Effector memory CD4-positive, alpha-beta T cell (primary cell): ENCODE data around the gene SYCE3.

Experiments used
- DNase-seq, 3 donors: peaks; one replicate each; pipeline ENCODE4 v3.0.0-alpha.2; 2020
- H3K27ac ChIP-seq: 2 replicates; pipeline ENCODE4 v1.7.0; 2013; ENCODE audit warnings: mild to moderate bottlenecking, low read length, moderate library complexity; ENCODE audit not compliant: insufficient read depth, poor library complexity, severe bottlenecking
- H3K27me3 ChIP-seq: replicated peaks from 2 replicates; pipeline ENCODE4 v1.7.0; 2013; ENCODE audit warnings: mild to moderate bottlenecking, low read length; ENCODE audit not compliant: insufficient read depth, control insufficient read depth, poor library complexity, severe bottlenecking
- H3K36me3 ChIP-seq: 2 replicates; pipeline ENCODE4 v1.7.0; 2013; ENCODE audit warnings: mild to moderate bottlenecking, low read length, moderate library complexity; ENCODE audit not compliant: control insufficient read depth, insufficient read depth
- H3K4me1 ChIP-seq: 2 replicates; pipeline ENCODE4 v1.7.0; 2013; ENCODE audit warnings: low read length, mild to moderate bottlenecking; ENCODE audit not compliant: control insufficient read depth, insufficient read depth, poor library complexity, severe bottlenecking
- H3K4me3 ChIP-seq: 2 replicates; pipeline ENCODE4 v1.7.0; 2013; ENCODE audit warnings: low read length, low read depth, mild to moderate bottlenecking; ENCODE audit not compliant: insufficient read depth, poor library complexity, severe bottlenecking
- H3K9me3 ChIP-seq: 2 replicates; pipeline ENCODE4 v1.7.0; 2013; ENCODE audit warnings: mild to moderate bottlenecking, low read length, moderate library complexity; ENCODE audit not compliant: control insufficient read depth

SYCE3 gene

DNA sequence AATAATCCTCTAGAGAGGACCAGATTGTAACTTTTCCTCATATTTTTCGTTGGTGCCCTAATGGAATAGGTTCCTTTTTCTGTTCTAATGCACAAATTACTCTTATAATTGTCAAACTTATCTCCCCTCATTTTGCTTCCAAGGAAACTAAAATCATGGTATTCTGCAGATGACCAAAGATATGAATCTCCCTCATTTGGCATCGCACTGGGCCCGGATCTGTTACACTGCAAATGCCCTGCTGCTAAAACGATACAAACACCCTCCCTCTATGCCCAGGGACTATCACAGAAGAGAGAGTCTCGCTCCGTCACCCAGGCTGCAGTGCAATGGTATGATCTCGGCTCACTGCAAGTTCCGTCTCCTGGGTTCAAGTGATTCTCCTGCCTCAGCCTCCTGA, 9.4 kb downstream of the SYCE3 start:
- no peaks in the 10 kb centered on the region for H3K9me3 ChIP-seq
- H3K27me3 ChIP-seq = no peaks in the 10 kb centered on the region
- no peak overlapping the region for H3K4me3 ChIP-seq
- H3K36me3 ChIP-seq = no peaks in the 10 kb centered on the region
- peaks cover 13% of the 10 kb centered on the region for H3K4me1 ChIP-seq
- DNase-seq = no peak
- H3K27ac ChIP-seq = no peak overlapping the region

DNA sequence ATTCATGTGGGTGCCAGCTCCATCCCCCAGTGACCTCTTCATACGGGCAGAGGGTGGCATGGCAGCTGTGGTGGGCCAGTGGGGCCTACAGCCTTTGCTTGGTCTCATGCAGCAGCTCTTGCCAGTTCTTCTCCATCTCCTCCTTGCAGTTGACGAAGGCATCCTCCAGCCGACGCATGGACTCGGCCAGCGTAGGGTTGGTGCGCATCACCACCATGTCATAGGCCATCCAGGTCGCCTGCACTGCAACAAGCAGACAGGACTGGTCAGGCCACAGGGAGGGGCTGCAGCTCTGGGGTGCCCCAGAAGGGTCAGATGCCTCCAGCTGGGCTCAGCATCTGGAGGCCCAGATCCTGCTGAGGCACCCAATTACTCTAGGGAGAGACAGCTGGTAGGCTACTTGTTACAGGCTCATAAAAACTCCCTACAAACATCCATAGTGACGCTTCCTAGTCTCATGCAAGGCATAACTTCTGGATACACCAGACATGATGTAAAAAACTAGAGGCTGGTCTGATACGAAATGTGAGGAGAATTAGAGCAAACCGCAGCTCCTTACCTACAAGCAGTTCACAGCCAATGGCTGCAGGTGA, 11.5 kb downstream of the SYCE3 start:
- H3K27me3 ChIP-seq = no peaks in the 10 kb centered on the region
- H3K4me1 ChIP-seq = peaks cover 22% of the 10 kb centered on the region
- no peak overlapping the region for H3K27ac ChIP-seq
- no peaks in the 10 kb centered on the region for H3K36me3 ChIP-seq
- no peak for DNase-seq
- H3K9me3 ChIP-seq = no peaks in the 10 kb centered on the region
- H3K4me3 ChIP-seq = no peak overlapping the region

DNA sequence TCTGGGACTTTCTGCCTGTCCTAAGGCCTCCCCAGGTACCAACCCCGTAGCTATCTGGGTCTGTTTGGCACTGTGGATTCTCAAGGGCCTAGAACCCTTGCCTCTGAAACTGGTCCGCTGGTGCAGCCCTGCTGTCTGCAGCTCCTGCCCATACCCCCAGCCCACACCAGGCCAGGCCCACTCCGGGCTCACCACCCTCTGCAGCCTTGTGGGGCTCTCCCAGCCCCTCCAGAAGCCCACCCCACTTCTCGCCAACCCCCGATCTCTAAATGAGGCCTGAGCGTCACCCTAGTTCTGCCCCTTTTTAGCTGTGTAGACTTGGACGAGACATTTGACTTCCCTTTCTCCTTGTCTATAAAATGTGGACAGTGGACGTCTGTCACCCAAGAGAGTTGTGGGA, 12.3 kb downstream of the SYCE3 start:
- H3K4me3 ChIP-seq = no peak overlapping the region
- no peak for DNase-seq
- H3K36me3 ChIP-seq = no peaks in the 10 kb centered on the region
- H3K27me3 ChIP-seq = no peaks in the 10 kb centered on the region
- H3K27ac ChIP-seq = no peak overlapping the region
- no peaks in the 10 kb centered on the region for H3K9me3 ChIP-seq
- H3K4me1 ChIP-seq = peaks cover 29% of the 10 kb centered on the region

DNA sequence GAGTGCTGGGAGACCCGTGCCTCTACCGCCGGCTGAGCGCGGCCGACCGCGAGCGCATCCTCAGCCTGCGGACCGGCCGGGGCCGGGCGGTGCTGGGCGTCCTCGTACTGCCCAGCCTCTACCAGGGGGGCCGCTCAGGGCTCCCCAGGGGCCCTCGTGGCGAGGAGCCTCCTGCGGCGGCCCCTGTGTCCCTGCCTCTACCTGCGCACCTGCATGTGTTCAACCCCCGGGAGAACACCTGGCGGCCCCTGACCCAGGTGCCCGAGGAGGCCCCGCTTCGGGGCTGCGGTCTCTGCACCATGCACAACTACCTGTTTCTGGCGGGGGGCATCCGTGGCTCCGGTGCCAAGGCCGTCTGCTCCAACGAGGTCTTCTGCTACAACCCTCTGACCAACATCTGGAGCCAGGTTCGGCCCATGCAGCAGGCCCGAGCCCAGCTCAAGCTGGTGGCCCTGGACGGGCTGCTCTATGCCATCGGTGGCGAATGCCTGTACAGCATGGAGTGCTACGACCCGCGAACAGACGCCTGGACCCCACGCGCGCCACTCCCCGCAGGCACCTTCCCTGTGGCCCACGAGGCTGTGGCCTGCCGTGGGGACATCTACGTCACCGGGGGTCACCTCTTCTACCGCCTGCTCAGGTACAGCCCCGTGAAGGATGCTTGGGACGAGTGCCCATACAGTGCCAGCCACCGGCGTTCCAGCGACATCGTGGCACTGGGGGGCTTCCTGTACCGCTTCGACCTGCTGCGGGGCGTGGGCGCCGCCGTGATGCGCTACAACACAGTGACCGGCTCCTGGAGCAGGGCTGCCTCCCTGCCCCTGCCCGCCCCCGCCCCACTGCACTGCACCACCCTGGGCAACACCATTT, 13.6 kb downstream of the SYCE3 start:
- H3K4me1 ChIP-seq = peaks cover 39% of the 10 kb centered on the region
- H3K27me3 ChIP-seq = no peaks in the 10 kb centered on the region
- H3K4me3 ChIP-seq = peak overlapping the region; percentile 79
- peak overlapping the region; percentile 73 for H3K27ac ChIP-seq
- no peaks in the 10 kb centered on the region for H3K36me3 ChIP-seq
- no peak for DNase-seq
- no peaks in the 10 kb centered on the region for H3K9me3 ChIP-seq

DNA sequence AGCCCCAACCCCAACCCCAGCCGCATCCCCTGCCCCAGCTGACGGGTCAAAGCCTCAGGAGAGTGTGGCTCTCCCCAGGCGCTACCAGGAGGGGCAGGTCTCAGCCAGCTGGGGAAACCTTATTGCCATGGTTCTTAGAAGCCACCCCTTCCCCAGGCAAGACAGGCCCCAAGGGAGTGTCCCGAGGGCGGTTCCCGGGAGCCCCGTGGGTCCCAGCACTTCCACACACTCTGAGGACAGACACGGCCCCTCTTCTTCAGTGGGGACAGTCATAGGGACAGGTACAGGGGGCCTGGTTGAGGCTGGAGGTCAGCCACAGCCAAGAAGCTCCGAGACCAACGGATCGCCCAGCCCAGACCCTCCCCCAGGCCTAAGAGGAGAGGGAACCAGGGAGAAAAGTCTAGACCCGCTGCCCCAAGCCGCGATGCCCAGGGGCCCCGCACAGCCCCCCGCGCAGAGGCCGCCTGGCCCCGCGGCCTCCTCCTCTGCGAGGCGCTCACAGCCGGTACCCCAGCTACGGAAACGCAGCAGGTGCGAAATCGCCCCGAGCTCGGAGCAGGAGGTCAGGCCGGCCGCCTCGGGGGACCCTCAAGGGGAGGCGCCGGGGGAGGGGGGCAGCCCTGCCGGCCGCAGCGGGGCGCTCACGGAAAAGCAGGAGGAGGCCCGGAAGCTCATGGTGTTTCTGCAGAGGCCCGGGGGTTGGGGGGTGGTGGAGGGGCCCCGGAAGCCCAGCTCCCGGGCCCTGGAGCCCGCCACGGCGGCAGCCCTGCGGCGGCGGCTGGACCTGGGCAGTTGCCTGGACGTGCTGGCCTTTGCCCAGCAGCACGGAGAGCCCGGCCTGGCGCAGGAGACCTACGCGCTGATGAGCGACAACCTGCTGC, 14.4 kb downstream of the SYCE3 start:
- peaks cover 39% of the 10 kb centered on the region for H3K4me1 ChIP-seq
- H3K4me3 ChIP-seq = peak overlapping the region; percentile 79
- H3K9me3 ChIP-seq = no peaks in the 10 kb centered on the region
- no peaks in the 10 kb centered on the region for H3K36me3 ChIP-seq
- no peaks in the 10 kb centered on the region for H3K27me3 ChIP-seq
- H3K27ac ChIP-seq = peak overlapping the region; percentile 73
- DNase-seq = peak in 1 of 3 donors; percentile 51

DNA sequence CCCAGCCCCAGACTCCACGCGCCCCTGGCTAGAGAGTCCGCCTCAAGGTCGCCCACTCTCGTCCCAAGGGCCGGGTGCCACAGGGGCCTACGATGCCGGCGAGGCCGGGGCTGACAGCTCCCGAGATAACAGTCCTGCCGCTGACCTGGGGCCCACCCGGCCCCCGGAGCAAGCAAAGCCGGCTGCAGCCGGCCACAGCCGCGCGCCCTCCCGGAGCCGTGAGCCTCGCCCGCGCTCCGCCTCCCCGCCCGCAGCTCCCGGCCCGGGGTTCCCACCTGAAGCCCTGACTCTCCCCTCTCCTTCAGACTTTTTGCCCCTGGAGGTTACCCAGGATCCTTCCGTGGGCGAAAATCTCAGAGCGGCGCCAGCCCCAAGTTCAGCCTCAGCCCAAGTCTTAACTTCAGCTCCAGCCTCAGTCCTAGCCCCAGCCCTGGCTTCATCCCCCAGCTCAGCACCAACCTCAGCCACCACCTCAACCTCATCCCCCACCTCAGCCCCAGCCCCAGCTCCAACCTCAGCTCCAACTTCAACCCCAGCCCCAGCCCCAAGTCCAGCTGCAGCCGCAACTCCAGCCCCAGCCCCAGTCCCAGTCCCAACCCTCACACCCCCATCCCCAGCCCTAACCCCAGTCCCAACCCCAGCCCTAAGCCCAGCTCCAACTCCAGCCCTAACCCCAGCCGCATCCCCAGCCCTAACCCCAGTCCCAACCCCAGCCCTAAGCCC, 15.3 kb downstream of the SYCE3 start:
- Histone ChIP-seq H3K27me3 (no peaks in the 10 kb centered on the region), H3K36me3 (no peaks in the 10 kb centered on the region), H3K9me3 (no peaks in the 10 kb centered on the region), H3K27ac (peak overlapping the region; percentile 73), H3K4me1 (peaks cover 39% of the 10 kb centered on the region), H3K4me3 (no peak overlapping the region)
- DNase-seq = no peak

DNA sequence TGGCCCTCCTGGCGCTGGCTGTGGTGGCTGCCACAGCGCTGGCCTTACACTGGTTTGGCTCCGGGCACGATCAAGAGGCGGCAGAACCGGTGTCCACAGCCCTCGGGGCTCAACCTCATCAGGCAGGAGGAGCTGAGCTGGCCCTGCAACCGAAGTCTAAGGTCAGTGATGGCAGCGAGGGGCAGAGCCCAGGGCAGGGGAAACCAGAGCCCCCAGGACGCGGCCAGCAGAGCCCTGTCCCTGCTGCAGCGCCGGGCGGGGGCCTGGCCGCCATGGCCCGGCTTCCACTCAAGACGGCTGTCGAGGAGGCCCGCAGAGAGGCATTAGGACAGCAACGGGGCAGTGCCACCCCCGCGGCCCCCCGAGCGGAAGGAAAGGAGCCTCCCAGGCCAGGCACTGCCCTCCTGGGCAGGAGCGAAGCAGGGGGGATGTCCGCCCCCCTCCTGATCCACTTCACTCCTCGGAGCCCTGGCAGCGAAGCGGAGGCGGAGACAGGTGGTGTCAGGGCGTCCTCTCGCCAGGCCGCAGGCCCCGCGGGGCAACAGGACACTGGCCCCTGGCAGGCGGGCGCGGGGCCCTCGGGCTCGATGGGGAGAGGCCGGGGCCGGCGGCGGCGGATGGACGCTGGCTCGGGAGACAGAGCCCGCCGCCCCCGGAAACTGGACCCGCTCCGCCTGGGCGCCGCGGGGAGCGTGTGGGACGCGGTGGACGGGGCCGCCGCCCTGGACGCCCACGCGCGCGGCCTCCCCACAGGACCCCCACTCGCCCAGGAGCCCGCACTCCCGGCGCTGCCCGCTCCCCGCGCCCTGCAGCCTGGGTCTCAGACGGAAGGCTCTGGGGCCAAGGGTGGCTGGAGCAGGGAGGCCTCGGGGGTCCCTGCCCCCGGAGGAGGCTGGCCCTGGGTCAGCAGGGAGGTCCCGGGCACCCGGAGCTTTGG, 16.1 kb downstream of the SYCE3 start:
- Histone ChIP-seq H3K27me3 (no peaks in the 10 kb centered on the region), H3K4me3 (no peak overlapping the region), H3K27ac (no peak overlapping the region), H3K4me1 (peaks cover 39% of the 10 kb centered on the region), H3K36me3 (no peaks in the 10 kb centered on the region), H3K9me3 (no peaks in the 10 kb centered on the region)
- DNase-seq = no peak

DNA sequence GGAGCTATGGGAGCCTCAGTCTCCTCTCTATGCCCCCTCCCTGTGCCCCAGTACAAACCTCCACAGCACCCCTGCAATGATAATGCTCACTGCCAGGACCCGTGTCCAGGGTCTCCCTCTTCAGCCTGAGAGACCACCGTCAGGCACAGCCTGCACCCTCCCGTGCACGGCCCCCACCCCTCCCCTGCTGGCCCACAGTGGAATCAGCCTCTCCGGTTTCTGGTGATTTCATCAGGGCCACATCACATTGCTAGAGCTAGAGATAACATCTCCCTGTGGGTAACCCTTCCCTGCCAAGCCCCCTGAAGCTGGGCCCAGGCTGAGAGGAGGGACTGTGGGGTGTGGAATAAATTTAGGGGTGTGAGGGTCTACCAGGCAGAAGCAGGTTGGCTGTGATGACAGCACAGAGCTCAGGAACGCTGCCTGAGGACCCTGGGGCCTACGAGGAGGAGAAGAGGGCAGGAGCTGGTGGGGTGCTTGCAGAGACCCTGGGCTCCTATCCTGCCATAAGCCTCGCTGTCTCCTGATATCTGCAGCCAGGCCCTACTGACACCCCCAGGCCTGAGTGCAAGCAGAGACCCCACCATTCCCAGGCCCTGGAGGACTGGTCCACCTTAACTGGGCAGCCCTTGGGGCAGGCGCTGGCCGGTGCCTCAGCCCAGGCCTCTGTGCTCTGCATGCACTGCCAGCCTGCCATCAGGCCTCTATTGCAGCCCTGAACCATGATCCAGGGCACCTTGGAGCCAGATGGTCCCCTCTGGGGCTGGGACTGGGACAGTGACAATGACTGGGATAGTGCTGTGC, 17.0 kb downstream of the SYCE3 start, which contains the start of gene KLHDC7B:
KLHDC7B (plus strand) TSS at position 378 of the 804 bp plus-strand sequence; CDS start at position 723, 345 bp downstream.
- Histone ChIP-seq H3K4me1 (peaks cover 39% of the 10 kb centered on the region), H3K36me3 (no peaks in the 10 kb centered on the region), H3K27ac (peak within 1 kb of the TSS; percentile 56), H3K4me3 (no peak within 1 kb of the TSS), H3K27me3 (no peaks in the 10 kb centered on the region), H3K9me3 (no peaks in the 10 kb centered on the region)
- DNase-seq = no peak
